ENCODE measurements around the gene PMM1. TPM values are rescaled to one million over a fixed set of nuclear protein-coding genes. Genes with fewer than 3 reads are reported as not detected.

The PMM1 gene
- total RNA-seq, 1 experiment from 2014 or later, result 12.2 TPM

DNA sequence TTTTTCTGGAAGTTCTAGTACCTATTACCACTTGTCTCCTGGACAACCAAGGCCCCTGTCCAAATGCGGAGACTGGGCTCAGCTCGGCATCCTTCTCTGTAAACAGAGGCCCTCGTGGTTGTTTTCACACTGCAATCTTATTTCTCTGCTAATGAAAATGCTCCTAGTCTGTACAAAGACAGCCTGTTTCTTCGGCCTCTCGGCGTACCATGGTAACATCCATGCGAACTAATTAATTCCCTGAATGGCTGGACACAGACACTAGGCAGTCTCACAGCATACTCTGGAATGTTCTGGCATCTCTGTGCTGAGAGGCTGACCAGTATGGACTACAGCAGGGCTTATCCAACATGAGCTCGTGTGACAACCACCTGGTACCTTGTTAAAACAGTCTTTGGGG lies 51.1 kb downstream of the PMM1 start:
- no peak for DNase-seq (ENCODE audit: low read depth)

DNA sequence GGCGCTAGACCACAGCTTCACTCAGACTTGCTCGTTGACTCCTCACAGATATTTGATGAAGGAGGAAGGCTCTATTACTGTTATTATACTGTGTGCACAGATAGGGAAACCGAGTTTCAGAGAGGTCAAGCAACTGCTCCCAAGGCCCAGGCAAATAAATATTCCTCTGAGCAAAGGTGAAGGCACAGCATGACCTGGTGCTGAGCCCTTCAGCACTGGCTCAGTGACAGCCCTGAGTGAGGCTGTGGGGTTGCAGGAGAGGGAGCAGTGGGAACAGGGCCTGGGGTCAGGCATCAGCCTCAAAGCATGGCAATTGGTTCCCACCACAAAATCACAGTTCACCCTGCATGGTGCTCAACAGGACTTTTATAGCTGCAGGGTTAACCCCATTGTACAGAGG lies 52.4 kb downstream of the PMM1 start:
- no peak for DNase-seq (ENCODE audit: low read depth)

DNA sequence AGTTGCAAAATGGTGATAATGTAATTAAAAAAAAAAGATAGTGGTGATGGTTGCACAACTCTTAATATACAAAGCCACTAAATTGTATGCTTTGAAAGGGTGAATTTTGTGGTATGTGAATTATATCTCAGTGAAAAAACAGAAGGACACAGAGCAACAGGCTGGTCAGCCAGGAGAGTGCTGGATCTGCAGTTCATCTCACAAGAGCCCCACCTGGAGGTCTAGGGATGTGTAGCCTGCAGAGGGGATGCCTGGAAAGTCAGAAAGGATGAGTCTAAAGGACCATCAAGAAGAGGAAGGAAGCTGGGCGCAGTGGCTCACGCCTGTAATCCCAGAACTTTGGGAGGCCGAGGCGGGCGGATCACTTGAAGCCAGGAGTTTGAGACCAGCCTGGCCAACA lies 54.4 kb downstream of the PMM1 start:
- no peak for DNase-seq (ENCODE audit: low read depth)

DNA sequence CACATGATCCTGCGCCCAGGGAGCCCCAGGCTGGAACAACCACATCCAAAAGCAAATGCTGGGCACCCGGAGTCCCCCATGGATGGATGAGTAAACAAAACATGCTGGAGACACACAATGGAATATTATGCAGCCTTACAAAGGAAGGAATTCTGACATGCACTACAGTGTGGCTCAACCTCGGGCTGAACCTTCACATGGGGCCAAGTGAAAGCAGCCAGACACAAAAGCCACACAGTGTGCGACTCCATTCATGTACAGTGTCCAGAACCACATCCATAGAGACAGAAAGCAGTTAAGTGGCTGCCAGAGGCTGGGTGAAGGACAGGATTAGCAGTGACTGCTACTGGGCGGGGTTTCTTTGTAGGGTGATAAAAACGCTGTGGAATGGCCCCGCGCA lies 55.4 kb downstream of the PMM1 start:
- DNase-seq (ENCODE audit: low read depth), result no peak

DNA sequence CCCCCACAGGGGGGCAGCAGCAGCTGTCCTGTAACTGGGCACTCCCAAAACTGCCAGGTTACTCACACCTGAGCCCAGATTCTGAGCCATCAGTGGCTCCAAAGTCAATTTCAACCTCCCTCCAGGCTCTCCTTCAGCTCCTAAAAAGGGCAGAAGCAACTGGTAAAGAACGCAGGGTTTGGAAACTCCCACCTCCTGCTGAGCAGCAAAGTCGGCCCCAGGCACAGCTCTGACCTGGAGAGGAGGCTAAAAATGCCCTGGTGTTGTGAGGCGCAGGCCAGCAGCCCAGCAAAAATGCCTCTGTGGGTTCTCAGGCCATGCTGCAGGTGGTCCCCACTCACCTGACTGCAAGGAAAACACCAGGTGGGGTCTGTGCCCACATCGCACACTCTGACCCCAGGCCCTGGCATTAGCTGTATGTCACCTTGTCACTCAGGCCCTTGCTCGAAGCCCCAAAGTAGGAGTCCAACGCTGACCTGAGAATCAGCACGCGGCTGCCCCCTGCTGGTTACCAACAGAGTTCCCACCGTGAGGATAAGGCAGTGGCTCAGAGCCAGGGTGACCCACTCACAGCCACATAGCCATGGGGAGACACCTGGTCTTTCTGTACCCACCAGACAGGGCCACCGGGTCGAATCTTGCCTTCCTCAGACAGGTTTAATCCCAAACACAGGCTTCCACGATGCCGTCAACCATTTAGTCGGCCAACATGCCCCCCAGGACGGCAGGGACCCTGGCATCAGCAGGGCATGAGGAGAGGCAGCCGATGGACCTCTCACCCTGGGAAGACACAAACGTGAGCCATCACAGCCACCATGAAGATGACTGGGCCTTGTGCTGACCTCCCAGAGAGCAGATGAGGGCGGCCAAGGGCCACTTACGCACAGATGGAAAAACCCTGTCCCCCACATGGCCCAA lies 56.5 kb downstream of the PMM1 start:
- DNase-seq (ENCODE audit: low read depth), result peak; percentile 70

DNA sequence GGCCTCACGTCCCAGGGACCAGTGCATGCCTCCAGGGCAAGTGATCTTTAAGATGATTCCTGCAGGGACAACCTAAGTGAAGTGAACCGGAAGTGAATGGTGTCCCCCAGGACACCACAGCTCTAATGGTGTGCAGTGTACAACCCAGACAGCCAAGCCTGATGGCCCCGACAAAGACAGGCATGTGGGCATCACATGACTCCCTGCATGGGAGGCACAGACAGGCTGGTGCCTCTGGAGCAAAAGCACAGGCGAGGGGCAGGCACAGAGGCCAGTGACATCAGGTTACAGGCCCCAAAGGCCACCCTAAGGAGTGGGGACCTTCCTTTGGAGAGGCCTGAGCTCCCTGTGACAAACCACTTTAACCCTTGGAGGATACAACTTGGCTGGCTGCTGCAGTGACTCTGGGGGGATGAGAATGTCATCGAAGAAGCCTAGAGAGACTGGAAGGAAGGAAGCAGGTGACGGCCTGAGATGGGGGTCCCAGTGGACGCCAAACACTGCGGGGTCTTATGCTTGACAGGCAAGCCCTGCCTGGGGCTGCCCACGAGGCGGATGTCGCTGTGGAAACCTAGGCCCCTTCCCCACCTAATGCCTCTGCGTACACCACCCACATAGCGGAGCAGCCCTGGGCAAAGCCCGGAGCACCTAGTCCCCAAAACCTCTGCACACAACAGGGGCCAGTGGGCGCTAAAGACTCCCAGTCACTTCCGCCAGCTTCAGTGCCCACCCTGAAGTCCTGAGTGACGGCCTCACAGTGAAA lies 57.7 kb downstream of the PMM1 start:
- no peak for DNase-seq (ENCODE audit: low read depth)

DNA sequence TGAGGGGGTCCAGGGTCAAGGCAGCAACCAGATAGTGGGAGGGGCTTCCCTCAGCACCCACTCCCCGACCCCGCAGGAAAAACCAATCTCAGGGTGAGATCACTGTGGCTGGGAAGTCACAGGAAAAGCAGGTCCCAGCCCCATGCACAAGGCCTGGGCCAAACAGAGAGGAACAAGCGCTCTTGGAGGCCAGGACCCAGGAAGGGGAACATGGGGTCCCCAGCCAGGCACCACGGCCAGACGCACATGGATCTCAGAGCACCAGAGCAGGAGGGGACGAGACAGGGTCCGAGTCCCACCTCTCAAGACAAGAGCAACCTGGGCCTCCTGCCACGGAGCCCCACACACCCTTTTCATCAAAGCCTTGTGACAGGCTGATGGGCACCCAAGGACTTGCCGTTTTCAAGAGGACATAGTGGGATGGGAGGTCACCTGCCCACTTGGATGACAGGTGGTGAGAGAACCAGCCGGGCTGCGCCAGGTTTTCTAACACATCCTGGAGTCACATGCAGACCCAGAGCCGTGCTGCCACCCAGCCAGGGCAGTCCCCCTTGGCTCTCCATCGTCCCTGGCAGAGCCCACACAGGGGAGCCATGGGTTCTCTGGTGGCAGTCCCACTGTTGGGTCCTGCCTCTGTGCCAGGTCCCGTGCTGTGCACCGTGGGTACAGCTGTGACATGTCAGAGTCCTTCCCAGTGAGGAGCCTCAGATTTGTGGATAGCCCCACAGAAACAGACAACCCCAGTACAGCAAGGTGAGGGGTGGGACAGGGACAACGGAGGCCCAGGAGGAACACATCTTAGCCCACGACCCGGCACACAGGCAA lies 58.5 kb downstream of the PMM1 start:
- no peak for DNase-seq (ENCODE audit: low read depth)

DNA sequence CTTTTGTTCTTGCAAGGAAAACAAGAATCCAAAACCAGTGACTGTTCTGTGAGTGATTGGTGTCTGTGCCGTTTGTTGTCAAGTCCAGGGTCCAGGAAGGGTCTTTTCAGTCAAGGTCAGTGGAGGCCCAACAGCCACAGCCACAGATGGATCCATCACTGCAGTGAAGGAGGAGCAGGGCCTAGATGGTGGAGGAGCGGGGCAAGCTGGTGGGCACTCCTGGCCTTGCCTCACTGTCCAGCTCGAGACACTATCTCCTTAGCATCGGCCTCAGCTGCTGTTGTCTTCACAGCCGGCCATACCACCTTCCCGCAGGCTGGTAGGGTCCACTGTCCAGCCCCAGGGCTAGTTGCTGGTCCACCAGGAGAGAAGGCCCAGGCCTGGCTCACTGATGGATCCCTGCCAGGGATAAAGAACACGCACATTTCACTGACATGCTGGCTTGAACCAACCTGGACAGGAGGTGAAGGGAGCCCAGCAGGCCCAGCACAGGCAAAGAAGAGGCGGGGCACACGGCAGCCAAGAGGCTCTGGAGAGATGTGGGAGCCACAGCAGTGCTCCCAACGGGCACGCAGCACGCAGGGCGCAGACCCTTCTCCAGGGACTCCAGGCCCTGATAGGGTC lies 60.6 kb downstream of the PMM1 start:
- DNase-seq (ENCODE audit: low read depth), result no peak

DNA sequence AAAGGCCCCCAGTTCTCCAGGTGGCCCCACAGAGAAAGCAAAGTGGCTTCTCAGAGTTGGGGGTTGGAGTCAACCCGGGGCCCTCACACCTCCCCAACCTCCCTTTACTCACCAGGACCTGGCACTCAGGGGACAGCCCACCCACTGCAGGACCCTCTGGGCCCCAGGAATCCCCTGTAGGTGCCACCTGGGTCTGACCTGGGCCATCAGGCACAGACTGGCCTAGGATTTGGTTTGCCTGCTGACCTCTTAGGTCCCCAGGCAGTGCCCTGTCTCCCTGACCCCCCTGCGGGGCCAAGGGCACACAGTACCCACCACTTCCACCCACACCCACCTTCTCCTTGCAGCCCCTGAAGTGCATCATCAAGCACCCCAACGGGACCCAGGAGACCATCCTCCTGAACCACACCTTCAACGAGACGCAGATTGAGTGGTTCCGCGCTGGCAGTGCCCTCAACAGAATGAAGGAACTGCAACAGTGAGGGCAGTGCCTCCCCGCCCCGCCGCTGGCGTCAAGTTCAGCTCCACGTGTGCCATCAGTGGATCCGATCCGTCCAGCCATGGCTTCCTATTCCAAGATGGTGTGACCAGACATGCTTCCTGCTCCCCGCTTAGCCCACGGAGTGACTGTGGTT lies 61.4 kb downstream of the PMM1 start:
- no peak for DNase-seq (ENCODE audit: low read depth)

Other genes starting within 250 kb of the PMM1 start
- gene TEF, start 207.9 kb downstream of the PMM1 start, total RNA-seq (2014; rRNA removed; shearing (Covaris generic)), result 2.2 and 7.0 TPM in 2 replicates
- 9.5 and 13.9 TPM in 2 replicates for gene TOB2, start 143.0 kb downstream of the PMM1 start, total RNA-seq (2014; rRNA removed; shearing (Covaris generic))
- 148 and 239 TPM in 2 replicates for gene PHF5A, start 121.1 kb downstream of the PMM1 start, total RNA-seq (2014; rRNA removed; shearing (Covaris generic))
- gene ACO2, start 120.7 kb downstream of the PMM1 start, total RNA-seq (2014; rRNA removed; shearing (Covaris generic)), result 43.5 and 47.6 TPM in 2 replicates
- 10.9 and 17.3 TPM in 2 replicates for gene POLR3H, start 45.4 kb downstream of the PMM1 start, total RNA-seq (2014; rRNA removed; shearing (Covaris generic))
- gene CSDC2, start 28.8 kb downstream of the PMM1 start, total RNA-seq (2014; rRNA removed; shearing (Covaris generic)), result 0.34 TPM in 1 of 2 replicates, not detected in the other
- 17.1 and 20.4 TPM in 2 replicates for gene DESI1, start 31.2 kb upstream of the PMM1 start, total RNA-seq (2014; rRNA removed; shearing (Covaris generic))
- gene XRCC6, start 31.5 kb upstream of the PMM1 start, total RNA-seq (2014; rRNA removed; shearing (Covaris generic)), result 590 and 694 TPM in 2 replicates
- gene SNU13, start 99.0 kb upstream of the PMM1 start, total RNA-seq (2014; rRNA removed; shearing (Covaris generic)), result 98.1 and 98.8 TPM in 2 replicates
- gene MEI1, start 109.7 kb upstream of the PMM1 start, total RNA-seq (2014; rRNA removed; shearing (Covaris generic)), result 0.42 and 0.63 TPM in 2 replicates
- 10.6 and 12.9 TPM in 2 replicates for gene CCDC134, start 210.8 kb upstream of the PMM1 start, total RNA-seq (2014; rRNA removed; shearing (Covaris generic))
- gene SREBF2, start 243.3 kb upstream of the PMM1 start, total RNA-seq (2014; rRNA removed; shearing (Covaris generic)), result 16.1 and 20.5 TPM in 2 replicates